DND-41 (cell line): Measurements from ENCODE around the gene GNB5.

ENCODE experiments used
- CTCF ChIP-seq: IDR thresholded peaks from 2 replicates; pipeline ENCODE4 v1.5.1; 2012; ENCODE audit warnings: borderline replicate concordance, low read length, moderate library complexity, mild to moderate bottlenecking; ENCODE audit not compliant: poor library complexity, severe bottlenecking; ENCODE audit errors: extremely low read depth
- EZH2 ChIP-seq: IDR thresholded peaks from 3 replicates; pipeline ENCODE4 v1.6.1; 2012; ENCODE audit warnings: borderline replicate concordance, low read depth, mild to moderate bottlenecking, moderate library complexity, low read length, inconsistent platforms; ENCODE audit not compliant: severe bottlenecking

DNA sequence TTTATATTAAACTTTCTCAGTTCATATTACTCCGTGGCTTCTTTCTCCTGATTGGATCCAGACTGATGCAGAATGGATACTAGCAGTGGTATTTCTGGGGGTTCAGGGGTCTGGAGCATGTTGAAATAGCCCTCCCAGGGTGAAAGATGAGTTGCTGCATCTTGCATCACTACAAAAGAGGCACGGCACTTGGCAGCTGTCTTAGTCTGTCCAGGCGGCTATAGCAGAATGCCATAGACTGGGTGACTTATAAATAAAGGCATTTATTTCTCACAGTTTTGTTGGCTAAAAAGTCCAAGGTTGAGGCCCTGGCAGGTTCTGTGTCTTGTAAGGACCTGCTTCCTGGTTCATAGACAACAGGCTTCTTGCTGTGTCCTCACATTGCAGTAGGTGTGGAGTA lies 78.0 kb downstream of the GNB5 start:
- TF ChIP-seq CTCF = no peak
- no peak for TF ChIP-seq EZH2
